GM15510 (cell line): ENCODE measurements around the gene FBLIM1.

Source experiments
- POLR2A ChIP-seq: IDR thresholded peaks from 3 replicates; pipeline ENCODE4 v1.6.1; 2011; ENCODE audit warnings: borderline replicate concordance; ENCODE audit not compliant: insufficient read length; ENCODE audit errors: extremely low read depth

Gene FBLIM1

DNA sequence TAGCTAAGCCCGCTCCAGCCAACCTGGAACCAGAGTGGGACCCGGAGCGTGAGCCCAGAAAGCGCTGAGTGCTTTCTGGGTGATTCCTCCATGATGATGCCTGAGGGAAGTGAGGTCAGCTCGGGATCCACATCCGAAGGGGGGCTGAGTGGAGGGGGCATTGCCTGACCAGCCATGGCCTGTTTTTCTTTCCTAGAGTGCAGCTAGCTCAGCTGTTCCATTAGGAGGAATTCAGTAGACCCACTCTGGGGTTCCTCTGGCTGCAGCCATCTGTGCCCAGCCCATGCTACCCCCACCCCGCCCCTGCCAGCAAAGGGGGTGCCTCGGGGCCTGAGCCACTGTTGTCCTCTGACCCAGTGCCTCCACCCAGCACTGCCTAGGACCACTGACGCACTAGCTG lies 32.1 kb upstream of the FBLIM1 start:
- TF ChIP-seq POLR2A, result no peak

- no peak for TF ChIP-seq POLR2A
These were observed 31.6 kb upstream of the FBLIM1 start for GRCh38 chr1:15727021-15727420.

DNA sequence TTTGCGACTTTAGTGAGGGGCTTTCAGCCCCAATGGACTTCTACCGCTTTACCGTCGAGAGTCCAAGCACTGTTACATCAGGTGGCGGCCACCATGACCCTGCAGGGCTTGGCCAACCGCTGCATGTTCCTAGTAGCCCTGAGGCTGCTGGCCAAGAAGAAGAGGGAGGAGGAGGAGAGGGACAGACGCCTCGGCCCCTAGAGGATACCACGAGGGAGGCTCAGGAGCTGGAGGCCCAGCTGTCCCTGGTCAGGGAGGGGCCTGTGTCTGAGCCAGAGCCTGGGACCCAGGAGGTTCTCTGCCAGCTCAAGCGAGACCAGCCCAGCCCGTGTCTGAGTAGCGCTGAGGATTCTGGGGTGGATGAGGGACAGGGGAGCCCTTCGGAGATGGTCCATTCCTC lies 31.2 kb upstream of the FBLIM1 start:
- TF ChIP-seq POLR2A, result no peak

- no peak for TF ChIP-seq POLR2A
These were observed 30.6 kb upstream of the FBLIM1 start for GRCh38 chr1:15727866-15728534.

GRCh38 chr1:15728937-15729657 lies 29.5 kb upstream of the FBLIM1 start:
- TF ChIP-seq POLR2A, result no peak

- no peak for TF ChIP-seq POLR2A
These were observed 28.2 kb upstream of the FBLIM1 start for GRCh38 chr1:15730423-15730822.

- TF ChIP-seq POLR2A, result no peak
These were observed 27.7 kb upstream of the FBLIM1 start for GRCh38 chr1:15730936-15731335.

- no peak for TF ChIP-seq POLR2A
These were observed 26.6 kb upstream of the FBLIM1 start for GRCh38 chr1:15731735-15732685.

GRCh38 chr1:15732686-15733081 lies 25.9 kb upstream of the FBLIM1 start:
- TF ChIP-seq POLR2A, result no peak

DNA sequence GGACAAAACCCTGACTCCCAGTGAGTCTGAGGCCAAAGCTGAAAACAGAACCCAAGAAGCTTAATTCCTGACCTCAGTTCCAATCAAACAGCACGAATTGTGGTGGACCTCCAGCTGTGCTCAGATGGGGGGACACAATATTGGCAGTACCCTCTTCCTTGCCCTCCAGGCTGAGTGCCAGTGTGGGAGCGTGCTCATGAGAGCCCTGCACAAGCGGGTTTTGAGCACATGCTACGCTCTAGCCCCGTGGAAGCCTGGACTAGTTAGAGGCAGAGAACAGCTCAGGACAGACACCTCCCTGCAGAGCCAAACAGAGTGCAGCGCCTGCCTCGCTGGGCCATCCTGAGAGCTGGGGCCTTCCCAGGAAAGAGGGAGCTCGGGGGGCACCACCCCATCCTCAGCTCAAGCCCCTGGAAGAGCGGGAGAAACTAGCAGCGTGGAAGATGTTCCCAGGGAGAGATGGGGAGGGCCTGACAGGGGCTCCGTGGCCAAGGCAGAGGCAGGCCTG lies 25.3 kb upstream of the FBLIM1 start:
- TF ChIP-seq POLR2A, result no peak

GRCh38 chr1:15733726-15734226 lies 24.8 kb upstream of the FBLIM1 start:
- no peak for TF ChIP-seq POLR2A

- TF ChIP-seq POLR2A, result no peak
These were observed 24.3 kb upstream of the FBLIM1 start for GRCh38 chr1:15734296-15734695.

GRCh38 chr1:15734901-15735300 lies 23.7 kb upstream of the FBLIM1 start:
- no peak for TF ChIP-seq POLR2A

- TF ChIP-seq POLR2A, result no peak
These were observed 23.1 kb upstream of the FBLIM1 start for GRCh38 chr1:15735304-15736037.
